Measurements from ENCODE around the gene AKIRIN2.

Gene AKIRIN2

GRCh38 chr6:87639373-87639772 is 62.7 kb downstream of the AKIRIN2 start:
- peaks cover 8% of the 10 kb centered on the region for H3F3A ChIP-seq (ENCODE audit: insufficient read depth, low read length)
- no peaks in the 10 kb centered on the region for H3K27me3 ChIP-seq (replicated peaks; ENCODE audit: insufficient read depth, low read length)
- no peak overlapping the region for H3K4me3 ChIP-seq (ENCODE audit: low read length)
- H3K27ac ChIP-seq (ENCODE audit: low read length): no peak overlapping the region
- no peak overlapping the region for H2AFZ ChIP-seq (ENCODE audit: low read length)
- H3K79me2 ChIP-seq (ENCODE audit: low read length): no peaks in the 10 kb centered on the region
- no peak overlapping the region for H3K9ac ChIP-seq (ENCODE audit: low read length)
- no peak for TF ChIP-seq EZH2 (optimal IDR thresholded peaks at IDR 0.05; ENCODE audit: low read depth, low read length)
- no peak for TF ChIP-seq EZH2phosphoT487 (IDR thresholded peaks at IDR 0.05; ENCODE audit: low read length)
- no peak for TF ChIP-seq CTCF (IDR thresholded peaks at IDR 0.05; ENCODE audit: low read length)
- H3K36me3 ChIP-seq (replicated peaks; ENCODE audit: insufficient read depth, low read length): no peaks in the 10 kb centered on the region
- H4K20me1 ChIP-seq (ENCODE audit: insufficient read depth, low read length): no peaks in the 10 kb centered on the region
- H3K4me2 ChIP-seq (ENCODE audit: low read depth, low read length): no peak overlapping the region
- no peaks in the 10 kb centered on the region for H3K9me3 ChIP-seq (replicated peaks; ENCODE audit: insufficient read depth, low read length)
- peaks cover 34% of the 10 kb centered on the region for H3K4me1 ChIP-seq (ENCODE audit: low read length)
- DNase-seq: no peak
- no peaks in the 10 kb centered on the region for H3K9me2 ChIP-seq (replicated peaks; ENCODE audit: insufficient read depth, low read length)

GRCh38 chr6:87637106-87637505 is 64.9 kb downstream of the AKIRIN2 start:
- no peaks in the 10 kb centered on the region for H3K36me3 ChIP-seq (replicated peaks; ENCODE audit: insufficient read depth, low read length)
- no peaks in the 10 kb centered on the region for H3K27me3 ChIP-seq (replicated peaks; ENCODE audit: insufficient read depth, low read length)
- H3K4me2 ChIP-seq (ENCODE audit: low read depth, low read length): no peak overlapping the region
- peak overlapping the region; percentile 37; the same call in 1 of the 2 replicates for H3K27ac ChIP-seq (ENCODE audit: low read length)
- H3K4me3 ChIP-seq (ENCODE audit: low read length): no peak overlapping the region
- no peaks in the 10 kb centered on the region for H4K20me1 ChIP-seq (ENCODE audit: insufficient read depth, low read length)
- H3K9me2 ChIP-seq (replicated peaks; ENCODE audit: insufficient read depth, low read length): no peaks in the 10 kb centered on the region
- no peak for DNase-seq
- H3F3A ChIP-seq (ENCODE audit: insufficient read depth, low read length): peaks cover 8% of the 10 kb centered on the region
- no peaks in the 10 kb centered on the region for H3K79me2 ChIP-seq (ENCODE audit: low read length)
- H3K9ac ChIP-seq (ENCODE audit: low read length): no peak overlapping the region
- peaks cover 34% of the 10 kb centered on the region for H3K4me1 ChIP-seq (ENCODE audit: low read length)
- TF ChIP-seq EZH2 (optimal IDR thresholded peaks at IDR 0.05; ENCODE audit: low read depth, low read length): no peak
- TF ChIP-seq CTCF (IDR thresholded peaks at IDR 0.05; ENCODE audit: low read length): no peak
- no peak for TF ChIP-seq EZH2phosphoT487 (IDR thresholded peaks at IDR 0.05; ENCODE audit: low read length)
- no peaks in the 10 kb centered on the region for H3K9me3 ChIP-seq (replicated peaks; ENCODE audit: insufficient read depth, low read length)
- H2AFZ ChIP-seq (ENCODE audit: low read length): no peak overlapping the region

GRCh38 chr6:87636315-87636714 is 65.7 kb downstream of the AKIRIN2 start:
- Histone ChIP-seq H3K4me2 (ENCODE audit: low read depth, low read length) (peak overlapping the region; percentile 63), H3K27ac (ENCODE audit: low read length) (peak overlapping the region; percentile 71), H4K20me1 (ENCODE audit: insufficient read depth, low read length) (no peaks in the 10 kb centered on the region), H3K4me3 (ENCODE audit: low read length) (0 out of 2 replicates have a peak overlapping the region, but pooled peaks have one; percentile 9), H3K79me2 (ENCODE audit: low read length) (no peaks in the 10 kb centered on the region), H3K27me3 (replicated peaks; ENCODE audit: insufficient read depth, low read length) (no peaks in the 10 kb centered on the region), H3K36me3 (replicated peaks; ENCODE audit: insufficient read depth, low read length) (no peaks in the 10 kb centered on the region), H3K9ac (ENCODE audit: low read length) (peak overlapping the region; percentile 2; the same call in 1 of the 2 replicates), H3K4me1 (ENCODE audit: low read length) (peaks cover 34% of the 10 kb centered on the region), H3F3A (ENCODE audit: insufficient read depth, low read length) (peaks cover 8% of the 10 kb centered on the region), H3K9me3 (replicated peaks; ENCODE audit: insufficient read depth, low read length) (no peaks in the 10 kb centered on the region), H2AFZ (ENCODE audit: low read length) (no peak overlapping the region), H3K9me2 (replicated peaks; ENCODE audit: insufficient read depth, low read length) (no peaks in the 10 kb centered on the region)
- TF ChIP-seq EZH2 (optimal IDR thresholded peaks at IDR 0.05; ENCODE audit: low read depth, low read length) (no peak), EZH2phosphoT487 (IDR thresholded peaks at IDR 0.05; ENCODE audit: low read length) (no peak), CTCF (IDR thresholded peaks at IDR 0.05; ENCODE audit: low read length) (no peak)
- DNase-seq: peak; percentile 72
